ENCODE results near the gene ENPP3. TPM values are rescaled to one million over a fixed set of nuclear protein-coding genes. Genes with fewer than 3 reads are reported as not detected.

Gene ENPP3
- total and polyA plus RNA-seq, 10 donors: 0.23 to 1.3 (median 0.54) TPM

GRCh38 chr6:131779304-131779703 is 142.2 kb downstream of the ENPP3 start:
- Histone ChIP-seq H3K27me3 (replicated peaks in 1 of 7) (no peaks in the 10 kb centered on the region), H3K27ac (no peak overlapping the region), H3K9me3 (no peaks in the 10 kb centered on the region), H3K36me3 (no peaks in the 10 kb centered on the region), H3K4me1 (no peaks in the 10 kb centered on the region), H3K4me3 (no peak overlapping the region)
- intact Hi-C loops (cut with DNase I; ENCODE audit: low total_unique reads): no loop called here
- DNase-seq: no peak
- WGBS, 5 donors: 83 to 93% (median 88%) methylated on average over 2 of the region's 2 CpGs
- TF ChIP-seq POLR2AphosphoS5 (IDR thresholded peaks at IDR 0.05): no peak
- no peak for TF ChIP-seq POLR2A (IDR thresholded peaks at IDR 0.05)
- TF ChIP-seq, protein P1, sequence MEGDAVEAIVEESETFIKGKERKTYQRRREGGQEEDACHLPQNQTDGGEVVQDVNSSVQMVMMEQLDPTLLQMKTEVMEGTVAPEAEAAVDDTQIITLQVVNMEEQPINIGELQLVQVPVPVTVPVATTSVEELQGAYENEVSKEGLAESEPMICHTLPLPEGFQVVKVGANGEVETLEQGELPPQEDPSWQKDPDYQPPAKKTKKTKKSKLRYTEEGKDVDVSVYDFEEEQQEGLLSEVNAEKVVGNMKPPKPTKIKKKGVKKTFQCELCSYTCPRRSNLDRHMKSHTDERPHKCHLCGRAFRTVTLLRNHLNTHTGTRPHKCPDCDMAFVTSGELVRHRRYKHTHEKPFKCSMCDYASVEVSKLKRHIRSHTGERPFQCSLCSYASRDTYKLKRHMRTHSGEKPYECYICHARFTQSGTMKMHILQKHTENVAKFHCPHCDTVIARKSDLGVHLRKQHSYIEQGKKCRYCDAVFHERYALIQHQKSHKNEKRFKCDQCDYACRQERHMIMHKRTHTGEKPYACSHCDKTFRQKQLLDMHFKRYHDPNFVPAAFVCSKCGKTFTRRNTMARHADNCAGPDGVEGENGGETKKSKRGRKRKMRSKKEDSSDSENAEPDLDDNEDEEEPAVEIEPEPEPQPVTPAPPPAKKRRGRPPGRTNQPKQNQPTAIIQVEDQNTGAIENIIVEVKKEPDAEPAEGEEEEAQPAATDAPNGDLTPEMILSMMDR (IDR thresholded peaks at IDR 0.05 in 8 of 11, conservative IDR thresholded peaks at IDR 0.05 in 3 of 11): no peak

DNA sequence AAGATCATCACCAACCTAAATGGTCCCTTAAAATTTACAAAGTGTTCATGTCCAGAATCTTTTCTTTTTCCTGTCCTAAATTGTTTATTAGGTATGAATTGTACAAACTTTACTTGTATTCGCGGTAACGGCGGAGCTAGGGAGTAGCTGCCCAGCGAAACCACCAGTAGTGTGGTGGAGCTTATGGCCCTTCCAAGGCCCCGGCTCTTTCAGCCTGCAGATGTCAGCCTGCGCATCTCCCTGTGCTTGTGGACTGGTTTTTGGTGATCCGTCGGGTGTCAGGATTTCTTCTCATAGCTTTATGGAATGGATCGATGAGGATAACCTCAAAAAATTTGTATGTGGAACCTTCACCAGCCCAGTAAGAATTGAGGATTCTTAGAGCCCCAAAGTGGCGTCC is 143.5 kb downstream of the ENPP3 start:
- WGBS, 5 donors: 90 to 94% (median 92%) methylated on average over 11 of the region's 11 CpGs
- no peak for TF ChIP-seq POLR2AphosphoS5 (IDR thresholded peaks at IDR 0.05)
- TF ChIP-seq, protein P1 (IDR thresholded peaks at IDR 0.05 in 8 of 11, conservative IDR thresholded peaks at IDR 0.05 in 3 of 11): no peak
- no peak for TF ChIP-seq POLR2A (IDR thresholded peaks at IDR 0.05)
- Histone ChIP-seq H3K9me3 (no peaks in the 10 kb centered on the region), H3K27ac (no peak overlapping the region), H3K27me3 (replicated peaks in 1 of 7) (no peaks in the 10 kb centered on the region), H3K4me1 (no peaks in the 10 kb centered on the region), H3K36me3 (no peaks in the 10 kb centered on the region), H3K4me3 (no peak overlapping the region)
- intact Hi-C loops (cut with DNase I; ENCODE audit: low total_unique reads): no loop called here
- no peak for DNase-seq

DNA sequence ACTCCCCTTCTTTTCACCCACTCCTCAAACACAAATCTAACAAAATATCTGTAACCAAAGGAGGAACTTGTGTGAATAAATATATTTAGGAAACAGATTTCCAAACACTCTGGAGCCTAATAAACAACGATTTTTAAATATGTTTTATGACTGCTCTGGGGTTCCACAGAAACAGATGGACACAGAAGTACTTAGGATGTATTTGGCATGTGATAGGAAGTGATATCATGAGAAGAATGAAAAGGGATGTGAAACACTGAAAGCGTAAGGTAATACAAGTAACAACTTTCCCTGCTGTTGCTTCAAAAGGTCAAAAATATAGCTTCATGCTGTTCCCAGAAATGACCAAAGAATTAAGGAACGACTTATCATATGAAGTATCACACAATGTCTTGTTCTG is 144.6 kb downstream of the ENPP3 start:
- no peaks in the 10 kb centered on the region for H3K4me1 ChIP-seq
- 58 to 75% (median 71%) methylated on average over 3 of the region's 3 CpGs for WGBS, 5 donors
- H3K27me3 ChIP-seq (replicated peaks in 1 of 7): no peaks in the 10 kb centered on the region
- no peaks in the 10 kb centered on the region for H3K36me3 ChIP-seq
- TF ChIP-seq, protein P1 (IDR thresholded peaks at IDR 0.05 in 8 of 11, conservative IDR thresholded peaks at IDR 0.05 in 3 of 11): no peak
- no peak for TF ChIP-seq POLR2A (IDR thresholded peaks at IDR 0.05)
- no peak for TF ChIP-seq POLR2AphosphoS5 (IDR thresholded peaks at IDR 0.05)
- no peak overlapping the region for H3K4me3 ChIP-seq
- no peaks in the 10 kb centered on the region for H3K9me3 ChIP-seq
- no peak overlapping the region for H3K27ac ChIP-seq
- no peak for DNase-seq
- intact Hi-C loops (cut with DNase I; ENCODE audit: low total_unique reads): no loop called here

DNA sequence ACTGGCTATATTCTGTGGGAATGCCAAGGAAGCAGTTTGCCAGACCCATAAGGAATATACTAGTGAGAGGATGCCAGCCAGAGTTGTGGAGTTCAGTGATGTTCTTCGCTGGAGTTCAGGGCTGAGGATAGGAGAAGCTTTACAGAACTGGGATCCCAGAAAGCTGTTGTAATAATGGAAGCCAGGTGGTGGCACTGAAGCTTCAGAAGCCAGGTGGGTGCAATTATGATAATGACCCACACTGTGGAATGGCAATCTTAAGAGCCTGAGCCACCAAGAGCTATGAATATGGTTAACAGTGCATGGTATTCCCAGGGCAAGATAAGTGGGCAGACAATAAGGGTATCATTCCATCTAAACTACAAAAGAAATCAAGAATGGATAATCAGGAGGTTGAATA is 145.7 kb downstream of the ENPP3 start:
- intact Hi-C loops (cut with DNase I; ENCODE audit: low total_unique reads): no loop called here
- Histone ChIP-seq H3K27ac (no peak overlapping the region), H3K4me1 (no peaks in the 10 kb centered on the region)

More for the DNA sequence above, 145.7 kb downstream of the ENPP3 start:
- TF ChIP-seq, protein P1 (IDR thresholded peaks at IDR 0.05 in 8 of 11, conservative IDR thresholded peaks at IDR 0.05 in 3 of 11): no peak
- TF ChIP-seq POLR2AphosphoS5 (IDR thresholded peaks at IDR 0.05): no peak
- TF ChIP-seq POLR2A (IDR thresholded peaks at IDR 0.05): no peak
- no peaks in the 10 kb centered on the region for H3K36me3 ChIP-seq
- 56 to 100% (median 83%) methylated on average over 1 of the region's 1 CpG for WGBS, 5 donors
- no peak overlapping the region for H3K4me3 ChIP-seq
- H3K27me3 ChIP-seq (replicated peaks in 1 of 7): no peaks in the 10 kb centered on the region
- no peaks in the 10 kb centered on the region for H3K9me3 ChIP-seq
- DNase-seq: no peak
